GM12878 (cell line): ENCODE data around the gene GP2. TPM values are rescaled to one million over a fixed set of nuclear protein-coding genes. Genes with fewer than 3 reads are reported as not detected.

Experiments used
- ATAC-seq: fragments of 200-7000 bp; cut with Tn5 transposase; 3 replicates; pipeline ENCODE4 v1.9.1; 2020; ENCODE audit warnings: mild to moderate bottlenecking, moderate library complexity
- BruUV-seq: library from RNA; stranded (reverse); fragments of 400-500 nt; replicated peaks from 2 replicates; lab custom pipeline; 2021; lab: Mats Ljungman, UMichigan
- CTCF ChIA-PET: fragments of 300-600 bp; sonication (Branson Sonifier 250); formaldehyde crosslinking; extraction: SDS; loops from one replicate; lab custom pipeline; 2021; ENCODE audit warnings: inconsistent platforms; lab: Yijun Ruan, JAX
- POLR2A ChIA-PET: fragments of 350-600 bp; formaldehyde crosslinking; extraction: SDS; loops from one replicate; lab custom pipeline; 2021; ENCODE audit warnings: inconsistent platforms; lab: Charles Lee
- RAD21 ChIA-PET: fragments of 300-600 bp; sonication (Branson Sonifier 250); formaldehyde crosslinking; loops from one replicate; lab custom pipeline; 2023; ENCODE audit warnings: antibody characterized with exemption; ENCODE audit not compliant: unreplicated experiment; lab: Charles Lee
- SMC1A ChIA-PET: fragments of 300-600 bp; sonication (Branson Sonifier 250); formaldehyde crosslinking; loops from one replicate; lab custom pipeline; 2023; ENCODE audit not compliant: unreplicated experiment, uncharacterized antibody; lab: Charles Lee
- DNase-seq: peaks from one replicate; pipeline ENCODE4 v3.0.0-alpha.2; 2011; ENCODE audit warnings: low read depth, low spot score
- FAIRE-seq: peaks from 3 replicates; lab custom pipeline; 2011; peaks lifted over from hg19 to GRCh38; lab: Jason Lieb, UNC
- H2AFZ ChIP-seq: 2 replicates; pipeline ENCODE4 v1.6.0; 2011; ENCODE audit warnings: low read depth, low read length, control low read depth; ENCODE audit not compliant: control insufficient read depth
- H3K27ac ChIP-seq: 2 replicates; pipeline ENCODE4 v1.5.1; 2011; ENCODE audit warnings: control low read depth; ENCODE audit not compliant: control insufficient read depth, insufficient read depth
- H3K27me3 ChIP-seq, 2 experiments: replicated peaks in 1 of 2; 2 replicates each; pipeline versions ENCODE4 v1.6.0 to v1.6.1; 2011; ENCODE audit warnings: low read length in 1 of 2; ENCODE audit not compliant: control insufficient read depth in 2 of 2, insufficient read depth in 2 of 2
- H3K36me3 ChIP-seq, 2 experiments: 2 replicates each; pipeline ENCODE4 v1.5.1; 2011; ENCODE audit warnings: low read length in 1 of 2; ENCODE audit not compliant: control insufficient read depth in 2 of 2, insufficient read depth in 2 of 2
- H3K4me1 ChIP-seq: 2 replicates; pipeline ENCODE4 v1.6.1; 2011; ENCODE audit warnings: mild to moderate bottlenecking, low read length, moderate library complexity, mixed read lengths; ENCODE audit not compliant: control insufficient read depth, insufficient read depth
- H3K4me2 ChIP-seq: 2 replicates; pipeline ENCODE4 v1.6.0; 2011; ENCODE audit warnings: control low read depth; ENCODE audit not compliant: control insufficient read depth, insufficient read depth
- H3K4me3 ChIP-seq: fragments of 200-600 bp; sonication (generic); 2 replicates; pipeline ENCODE4 v1.5.1; 2016
- H3K79me2 ChIP-seq: 2 replicates; pipeline ENCODE4 v1.6.0; 2011; ENCODE audit warnings: low read length; ENCODE audit not compliant: control insufficient read depth, insufficient read depth
- H3K9ac ChIP-seq: 2 replicates; pipeline ENCODE4 v1.8.0; 2011; ENCODE audit warnings: low read length, control low read depth, mixed read lengths; ENCODE audit not compliant: control insufficient read depth, insufficient read depth
- H3K9me3 ChIP-seq: replicated peaks from 3 replicates; pipeline ENCODE4 v1.5.1; 2011; ENCODE audit warnings: mild to moderate bottlenecking, low read length; ENCODE audit not compliant: control insufficient read depth, insufficient read depth
- H4K20me1 ChIP-seq: 2 replicates; pipeline ENCODE4 v1.6.0; 2011; ENCODE audit not compliant: control insufficient read depth, insufficient read depth
- CEBPB ChIP-seq, 2 experiments: fragments of 150-350 bp in 1 of 2; IDR thresholded peaks; 2 replicates each; pipeline ENCODE4 v1.6.1; 2012 to 2014; ENCODE audit warnings: low read depth in 2 of 2, low read length in 2 of 2, borderline replicate concordance in 1 of 2, inconsistent platforms in 1 of 2
- DPF2 ChIP-seq: fragments of 450-650 bp; IDR thresholded peaks from 2 replicates; pipeline ENCODE4 v1.6.1; 2017; ENCODE audit warnings: mild to moderate bottlenecking
- HDAC2 ChIP-seq: fragments of 200-600 bp; sonication (generic); IDR thresholded peaks from 2 replicates; pipeline ENCODE4 v1.6.1; 2017
- MYC ChIP-seq: IDR thresholded peaks from 2 replicates; pipeline ENCODE4 v1.6.1; 2011; ENCODE audit warnings: mild to moderate bottlenecking, low read length, moderate library complexity, inconsistent platforms; ENCODE audit not compliant: insufficient read depth, insufficient replicate concordance, insufficient read length, severe bottlenecking
- NFYA ChIP-seq: IDR thresholded peaks from 2 replicates; pipeline ENCODE4 v1.6.1; 2011; ENCODE audit warnings: low read depth, mild to moderate bottlenecking, low read length, improper control_type of control experiment, borderline replicate concordance
- NR2F1 ChIP-seq: fragments of 450-650 bp; conservative IDR thresholded peaks from 2 replicates; pipeline ENCODE4 v1.6.1; 2017; ENCODE audit warnings: mild to moderate bottlenecking
- REST ChIP-seq: IDR thresholded peaks from 2 replicates; pipeline ENCODE4 v1.6.1; 2012; ENCODE audit warnings: mild to moderate bottlenecking, low read depth, low read length
- RUNX3 ChIP-seq: IDR thresholded peaks from 2 replicates; pipeline ENCODE4 v1.6.1; 2012; ENCODE audit warnings: low read length, inconsistent platforms
- TBL1XR1 ChIP-seq: IDR thresholded peaks from 2 replicates; pipeline ENCODE4 v1.6.1; 2012; ENCODE audit warnings: low read depth, low read length, improper control_type of control experiment
- USF1 ChIP-seq: IDR thresholded peaks from 2 replicates; pipeline ENCODE4 v1.6.1; 2011; ENCODE audit warnings: borderline replicate concordance, low read depth, mild to moderate bottlenecking, moderate library complexity, mixed read lengths, low read length; ENCODE audit not compliant: insufficient read depth; ENCODE audit errors: extremely low read length
- WGBS: methylation state at CpG from one replicate; pipeline ENCODE4 v1.1.6; 2016; ENCODE audit warnings: low lambda C conversion rate; ENCODE audit not compliant: insufficient replicate concordance, insufficient coverage; ENCODE audit errors: missing lambda C conversion rate; 5-methylcytosine and 5-hydroxymethylcytosine counted together
- in situ Hi-C: fragments of 300-500 bp; cut with MboI; formaldehyde crosslinking; loops from 9 replicates; pipeline ENCODE4 v1.14.3; 2018; ENCODE audit warnings: mixed read lengths
- intact Hi-C: fragments of 100-400 bp; cut with micrococcal nuclease; formaldehyde crosslinking; loops from one replicate; pipeline ENCODE4 v1.14.2; 2022; ENCODE audit not compliant: unreplicated experiment
- polyA plus RNA-seq, 11 experiments: library from polyadenylated mRNA; depleted of rRNA in 4 of 11; unstranded in 6 of 11; stranded (reverse) in 5 of 11; fragments of >200 nt; fragmentation: Nextera tagmentation in 4 of 11; fragmentation: Illumina TruSeq in 1 of 11; extraction: Ambion mirVana in 4 of 11; extraction: Trizol in 1 of 11; gene quantifications; 1 replicate in 1 of 11; 2 replicates in 10 of 11; pipeline versions ENCODE4 v1.2.1 to v1.2.3, GENCODE V29; 2011 to 2016; ENCODE audit warnings: inconsistent platforms in 2 of 11, missing spikeins in 2 of 11, low read depth in 1 of 11
- total RNA-seq, 4 experiments: library from RNA; depleted of rRNA in 3 of 4; stranded (reverse); fragments of >200 nt in 3 of 4; fragmentation: Illumina TruSeq in 1 of 4; extraction: Trizol in 1 of 4; gene quantifications; 2 replicates each; pipeline versions ENCODE4 v1.2.1 to v1.2.3, GENCODE V29; 2013 to 2021

The GP2 gene
- total and polyA plus RNA-seq, 10 of the 15 experiments (the other 5 are each of a cell fraction or from before 2014, with no cell fraction given), result 6.9 TPM; not detected in 9

- Histone ChIP-seq H3K79me2 (no peaks in the 10 kb centered on the region), H3K4me1 (no peaks in the 10 kb centered on the region), H3K36me3 (no peaks in the 10 kb centered on the region), H3K4me3 (no peak overlapping the region), H3K27ac (no peak overlapping the region), H3K4me2 (no peak overlapping the region), H3K9ac (no peak overlapping the region), H3K9me3 (no peaks in the 10 kb centered on the region), H3K27me3 (no peaks in the 10 kb centered on the region), H4K20me1 (no peaks in the 10 kb centered on the region), H2AFZ (no peak overlapping the region)
- intact Hi-C loops (no loop called here), in situ Hi-C loops (no loop called here)
- ChIA-PET POLR2A (no interaction called here), CTCF (no interaction called here), SMC1A (no interaction called here), RAD21 (interaction anchor here (0.6 to 0.7 kb wide), 2 partner anchors 99 to 676 kb away, joined by 3 read pairs; no protein-coding TSS in a partner anchor)
- no TSS peak for BruUV-seq
- no peak for FAIRE-seq
- no peak for ATAC-seq
- no peak for DNase-seq
- 44% methylated on average over 3 of the region's 3 CpGs for WGBS
- no peak for TF ChIP-seq RUNX3
- no peak for TF ChIP-seq NFYA
- TF ChIP-seq MYC, result no peak
- no peak for TF ChIP-seq USF1
- TF ChIP-seq HDAC2, result no peak
- TF ChIP-seq TBL1XR1, result no peak
- TF ChIP-seq NR2F1, result no peak
- no peak for TF ChIP-seq DPF2
Measured at GRCh38 chr16:20280259-20280658, 47.1 kb downstream of the GP2 start.

DNA sequence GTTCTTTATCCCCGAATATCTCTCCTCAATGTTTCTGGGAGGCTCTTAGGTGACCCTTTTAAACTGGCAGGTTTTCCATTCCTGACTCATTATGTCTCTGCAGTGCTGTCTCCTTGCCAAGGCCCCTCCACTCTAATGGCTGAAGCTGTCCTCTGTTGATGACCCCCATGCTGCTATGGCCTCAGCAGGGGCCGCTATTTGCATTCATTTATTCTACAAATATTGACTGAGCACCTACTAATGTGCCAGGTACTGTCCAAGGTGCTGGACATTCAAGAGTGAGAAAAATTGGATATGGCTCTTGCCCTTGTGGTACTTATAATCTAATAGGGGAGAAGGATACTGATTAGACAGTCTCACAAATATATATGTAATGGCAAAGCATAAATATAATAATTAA lies 55.4 kb downstream of the GP2 start:
- no TSS peak for BruUV-seq
- in situ Hi-C loops, result no loop called here
- Histone ChIP-seq H3K9me3 (no peaks in the 10 kb centered on the region), H3K4me2 (no peak overlapping the region), H3K27me3 (no peaks in the 10 kb centered on the region; a peak in 1 of 4 replicates), H3K79me2 (no peaks in the 10 kb centered on the region), H4K20me1 (no peaks in the 10 kb centered on the region), H3K4me1 (no peaks in the 10 kb centered on the region), H3K4me3 (no peak overlapping the region), H3K27ac (no peak overlapping the region), H2AFZ (no peak overlapping the region), H3K9ac (no peak overlapping the region), H3K36me3 (no peaks in the 10 kb centered on the region)
- no peak for FAIRE-seq
- WGBS, result 0% methylated on average over 2 of the region's 2 CpGs
- intact Hi-C loops, result no loop called here
- ChIA-PET RAD21 (no interaction called here), SMC1A (no interaction called here), POLR2A (no interaction called here), CTCF (no interaction called here)
- DNase-seq, result no peak
- ATAC-seq, result no peak
- TF ChIP-seq REST, result peak; percentile 77
- no peak for TF ChIP-seq CEBPB (IDR thresholded peaks at IDR 0.05; ENCODE audit: borderline replicate concordance in 1 of 2, low read depth in 2 of 2, low read length in 2 of 2)
